Raji (cell line): ENCODE results near the gene KDM2B.

Source experiments
- POLR2A ChIP-seq: IDR thresholded peaks from 2 replicates; pipeline ENCODE4 v1.6.1; 2011; ENCODE audit warnings: low read depth, low read length, control low read depth; ENCODE audit not compliant: insufficient read depth

The KDM2B gene

GRCh38 chr12:121453629-121454028, 127.2 kb downstream of the KDM2B start:
- no peak for TF ChIP-seq POLR2A

GRCh38 chr12:121452985-121453360, 127.8 kb downstream of the KDM2B start:
- TF ChIP-seq POLR2A = no peak

- TF ChIP-seq POLR2A = no peak
Measured at GRCh38 chr12:121452340-121452984, 128.4 kb downstream of the KDM2B start.

- TF ChIP-seq POLR2A = no peak
Measured at GRCh38 chr12:121451961-121452339, 128.9 kb downstream of the KDM2B start.

- TF ChIP-seq POLR2A = no peak
Measured at GRCh38 chr12:121448771-121449315, 132.0 kb downstream of the KDM2B start.

- no peak for TF ChIP-seq POLR2A
Measured at GRCh38 chr12:121446750-121447149, 134.1 kb downstream of the KDM2B start.

- TF ChIP-seq POLR2A = no peak
Measured at GRCh38 chr12:121444842-121445202, 136.0 kb downstream of the KDM2B start.

- TF ChIP-seq POLR2A = no peak
Measured at GRCh38 chr12:121443911-121444841, 136.6 kb downstream of the KDM2B start.

GRCh38 chr12:121443193-121443870, 137.5 kb downstream of the KDM2B start:
- no peak for TF ChIP-seq POLR2A

GRCh38 chr12:121442028-121442948, 138.5 kb downstream of the KDM2B start:
- no peak for TF ChIP-seq POLR2A

GRCh38 chr12:121441555-121441954, 139.3 kb downstream of the KDM2B start:
- no peak for TF ChIP-seq POLR2A

- TF ChIP-seq POLR2A = no peak
Measured at GRCh38 chr12:121440768-121441167, 140.1 kb downstream of the KDM2B start.

GRCh38 chr12:121439715-121440114, 141.1 kb downstream of the KDM2B start:
- TF ChIP-seq POLR2A = no peak

- TF ChIP-seq POLR2A = no peak
Measured at GRCh38 chr12:121438905-121439304, 141.9 kb downstream of the KDM2B start.
